ENCODE measurements around the gene ARHGAP15.
"Not testable (repeated sequence)": the region's sequence is repeated elsewhere in the genome, so short reads cannot be mapped to it uniquely, and the experiment has no call there.

The ARHGAP15 gene

GRCh38 chr2:143499061-143499460 lies 369.8 kb downstream of the ARHGAP15 start:
- DNase-seq, result no peak

GRCh38 chr2:143501106-143501676 lies 372.0 kb downstream of the ARHGAP15 start:
- DNase-seq, result no peak

GRCh38 chr2:143503280-143503679 lies 374.1 kb downstream of the ARHGAP15 start:
- no peak for DNase-seq

- no peak for DNase-seq
Observed at GRCh38 chr2:143504397-143504796, 375.2 kb downstream of the ARHGAP15 start.

GRCh38 chr2:143505542-143505941 lies 376.3 kb downstream of the ARHGAP15 start:
- peak in 1 of 3 experiments; percentile 85 for DNase-seq

GRCh38 chr2:143513081-143513480 lies 383.9 kb downstream of the ARHGAP15 start:
- peak in 2 of 3 experiments; percentile 24 to 54 for DNase-seq

- no peak for DNase-seq
Observed at GRCh38 chr2:143514413-143514812, 385.2 kb downstream of the ARHGAP15 start.

- DNase-seq, result no peak
Observed at GRCh38 chr2:143515318-143515717, 386.1 kb downstream of the ARHGAP15 start.

- DNase-seq, result no peak
Observed at GRCh38 chr2:143519521-143519920, 390.3 kb downstream of the ARHGAP15 start.

GRCh38 chr2:143521396-143521795 lies 392.2 kb downstream of the ARHGAP15 start:
- DNase-seq, result no peak

- DNase-seq, result peak in 1 of 3 experiments; percentile 9
Observed at GRCh38 chr2:143522699-143523098, 393.5 kb downstream of the ARHGAP15 start.

GRCh38 chr2:143524119-143524553 lies 394.9 kb downstream of the ARHGAP15 start:
- no peak for DNase-seq

GRCh38 chr2:143524559-143525401 lies 395.6 kb downstream of the ARHGAP15 start:
- no peak for DNase-seq

- DNase-seq, result no peak
Observed at GRCh38 chr2:143525402-143525860, 396.2 kb downstream of the ARHGAP15 start.

- DNase-seq, result no peak
Observed at GRCh38 chr2:143526498-143526897, 397.3 kb downstream of the ARHGAP15 start.

- DNase-seq, result no peak
Observed at GRCh38 chr2:143528021-143528420, 398.8 kb downstream of the ARHGAP15 start.

- no peak for DNase-seq
Observed at GRCh38 chr2:143529118-143529720, 400.0 kb downstream of the ARHGAP15 start.

- DNase-seq, result peak in 1 of 3 experiments; percentile 54
Observed at GRCh38 chr2:143530758-143531157, 401.5 kb downstream of the ARHGAP15 start.

- no peak for DNase-seq
Observed at GRCh38 chr2:143532061-143532460, 402.8 kb downstream of the ARHGAP15 start.

GRCh38 chr2:143533846-143534245 lies 404.6 kb downstream of the ARHGAP15 start:
- DNase-seq, result no peak

GRCh38 chr2:143535802-143536201 lies 406.6 kb downstream of the ARHGAP15 start:
- DNase-seq, result no peak

- DNase-seq, result not testable (repeated sequence)
Observed at GRCh38 chr2:143541899-143542298, 412.7 kb downstream of the ARHGAP15 start.

GRCh38 chr2:143545059-143545948 lies 416.1 kb downstream of the ARHGAP15 start:
- DNase-seq, result no peak

All from NCI-H1417 (cell line).